AG20443 (cell line): Measurements from ENCODE around the gene CNTN5.
"Not testable (repeated sequence)": the region's sequence is repeated elsewhere in the genome, so short reads cannot be mapped to it uniquely, and the experiment has no call there.

ENCODE experiments used
- DNase-seq: peaks from one replicate; pipeline ENCODE4 v3.0.0; 2012; ENCODE audit warnings: low spot score, mixed read lengths

CNTN5 gene

DNA sequence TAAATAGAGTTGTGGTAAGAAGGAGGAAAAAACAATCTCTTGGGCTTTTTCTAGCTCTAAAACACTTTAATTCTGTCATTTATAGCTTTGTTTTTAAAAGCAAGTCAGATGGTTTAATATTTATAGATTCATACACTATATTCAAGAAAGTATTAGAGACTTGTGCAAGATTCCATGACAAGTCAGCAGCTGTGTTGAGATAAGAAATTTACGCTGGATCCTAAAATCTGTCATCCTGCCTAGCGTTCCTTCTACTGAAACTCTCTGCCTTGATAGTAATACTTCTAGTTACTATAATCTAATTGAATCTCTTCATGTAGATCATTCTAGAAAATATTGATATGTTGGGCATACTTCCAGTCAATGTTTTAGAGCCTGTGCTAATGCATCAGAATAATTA lies 721.8 kb downstream of the CNTN5 start:
- DNase-seq = no peak

DNA sequence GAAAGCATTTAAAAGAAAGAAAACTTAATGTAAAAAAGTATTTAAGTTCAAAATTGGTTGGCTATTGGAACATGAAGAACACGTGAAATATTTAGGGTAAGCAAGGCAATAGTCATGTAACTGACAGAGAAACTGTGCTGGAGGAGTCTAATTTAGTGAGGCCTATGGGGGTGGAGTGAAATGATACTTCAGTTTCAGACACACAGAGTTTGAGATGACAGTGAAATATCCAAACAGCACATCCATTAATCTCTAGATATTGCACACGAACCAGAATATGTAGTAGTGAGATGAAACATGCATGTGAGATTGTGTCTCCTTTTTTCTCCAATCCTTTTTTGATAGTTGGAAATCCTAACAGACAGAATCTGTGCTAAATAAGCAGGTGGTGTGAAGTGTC lies 739.0 kb downstream of the CNTN5 start:
- no peak for DNase-seq

DNA sequence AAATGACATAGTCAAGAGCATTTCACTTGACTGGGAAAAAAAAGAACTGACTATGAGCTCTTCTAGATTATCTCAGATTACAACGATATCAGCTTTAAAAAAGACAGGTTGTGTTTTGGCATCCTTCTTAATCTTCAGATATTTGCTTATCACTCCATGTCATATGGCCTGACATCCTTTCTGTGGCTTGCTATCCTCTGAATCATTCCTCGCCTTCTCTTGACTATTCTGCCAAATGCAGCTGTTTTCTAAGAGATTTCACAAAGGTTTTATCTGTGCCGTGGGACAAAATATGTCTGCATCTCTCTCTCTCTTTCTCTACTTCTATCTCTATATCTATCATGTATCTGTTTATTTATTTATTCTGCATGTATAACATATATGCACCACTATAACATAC lies 746.1 kb downstream of the CNTN5 start:
- DNase-seq = no peak

DNA sequence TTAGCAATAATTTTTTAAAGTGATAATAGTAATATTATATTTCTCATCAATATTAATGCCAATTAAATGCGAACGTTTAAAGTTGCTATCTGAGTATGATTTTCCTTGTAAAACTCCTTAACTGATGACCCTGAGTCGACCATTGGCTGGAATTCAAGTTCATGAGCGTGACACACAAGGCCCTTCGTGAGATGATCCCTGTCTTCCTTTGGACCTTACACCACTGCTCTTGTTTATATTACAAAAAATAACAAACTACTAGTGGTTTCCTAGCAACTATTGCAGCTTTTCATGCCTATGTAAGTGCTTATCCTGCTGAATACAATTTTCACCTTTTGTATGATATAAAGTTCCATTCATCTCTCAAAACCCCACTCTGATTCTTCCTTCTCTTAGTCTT lies 752.9 kb downstream of the CNTN5 start:
- no peak for DNase-seq

DNA sequence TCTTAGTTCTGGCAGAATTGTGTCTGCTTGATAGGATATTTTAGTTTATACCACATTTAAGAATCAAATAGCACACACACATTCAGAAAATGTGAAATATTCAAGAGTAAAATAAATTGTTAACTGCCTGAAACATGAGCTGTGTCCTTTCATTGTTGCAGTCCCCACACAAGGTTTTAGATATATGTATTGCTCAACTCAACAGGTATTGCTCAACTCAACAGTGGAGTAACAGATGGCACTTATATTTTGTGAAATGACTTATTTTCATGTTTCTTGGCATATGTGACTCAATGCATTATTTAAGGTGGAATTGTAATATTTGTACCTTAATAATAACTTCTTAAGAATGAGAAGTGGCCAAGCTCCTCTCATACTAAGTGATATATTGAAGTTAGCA lies 760.3 kb downstream of the CNTN5 start:
- DNase-seq = no peak

DNA sequence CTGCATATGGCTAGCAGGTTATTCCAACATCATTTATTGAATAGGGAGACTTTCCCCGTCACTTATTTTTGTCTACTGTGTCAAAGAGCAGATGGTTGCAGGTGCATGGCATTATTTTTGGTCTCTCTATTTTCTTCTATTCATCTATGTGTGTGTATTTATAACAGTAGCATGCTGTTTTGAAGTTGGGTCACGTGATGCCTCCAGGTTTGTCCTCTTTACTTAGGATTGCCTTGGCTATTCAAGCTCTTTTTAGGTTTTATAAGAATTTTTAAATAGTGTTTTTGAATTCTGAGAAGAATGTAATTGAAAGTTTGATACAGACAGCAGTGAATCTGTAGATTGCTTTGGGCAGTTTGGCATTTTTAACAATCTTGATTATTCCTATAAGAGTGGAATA lies 770.6 kb downstream of the CNTN5 start:
- DNase-seq = no peak

DNA sequence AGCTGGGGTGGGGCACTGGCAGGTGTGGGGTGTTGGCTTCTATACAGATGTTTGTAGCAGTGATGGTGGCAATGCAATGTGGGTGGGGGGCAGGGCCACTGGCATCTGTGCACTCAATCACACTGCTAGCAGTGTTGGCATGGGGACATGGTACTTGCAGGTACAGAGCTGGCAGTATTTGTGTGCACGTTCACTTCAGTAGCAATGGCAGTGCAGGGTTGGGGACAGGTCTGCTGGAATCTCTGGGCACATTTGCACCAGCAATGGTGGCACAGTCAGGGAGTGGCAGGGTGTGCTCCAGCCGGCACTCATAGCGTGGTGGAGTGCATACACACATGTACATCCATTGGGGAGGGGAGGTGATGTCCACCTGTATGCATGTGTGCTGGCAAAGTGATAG lies 775.2 kb downstream of the CNTN5 start:
- DNase-seq = no peak

DNA sequence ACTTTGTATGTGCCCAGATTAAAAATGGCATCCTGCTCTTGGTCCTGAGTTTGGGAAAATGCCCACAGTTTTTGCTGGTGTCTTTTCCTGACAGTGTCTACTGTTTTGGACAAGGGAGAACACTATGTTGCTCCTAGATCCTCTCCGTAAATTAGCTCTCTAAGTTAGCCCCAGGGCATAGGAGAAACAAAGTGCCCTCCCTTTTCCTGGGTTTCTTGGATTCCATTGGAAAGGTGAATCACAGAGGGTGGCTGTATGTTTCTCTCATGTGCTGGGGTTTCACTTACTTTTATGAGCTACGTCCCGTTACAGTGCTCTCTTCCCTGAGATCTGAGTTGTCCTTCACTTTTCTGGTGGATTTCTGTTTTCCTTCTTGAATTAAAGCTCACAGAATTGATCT lies 782.8 kb downstream of the CNTN5 start:
- DNase-seq = no peak

DNA sequence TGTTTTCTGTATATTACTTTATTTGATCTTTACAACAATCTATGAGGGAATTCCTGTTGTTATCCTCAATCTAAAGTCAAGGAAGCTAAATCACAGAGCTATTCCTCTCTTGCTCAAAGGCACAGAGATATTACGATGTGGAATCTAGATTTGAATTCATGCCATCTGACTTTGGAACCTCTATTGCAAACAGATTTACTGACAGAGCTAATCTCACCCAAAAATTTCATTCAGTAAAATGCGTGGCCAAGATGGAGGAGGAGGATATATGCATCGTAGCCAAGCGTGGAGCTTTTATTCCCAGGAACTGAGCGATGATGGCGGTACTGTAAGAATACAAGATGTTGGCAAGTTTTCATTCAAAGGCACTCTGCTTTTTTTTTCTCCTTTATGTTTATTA lies 791.8 kb downstream of the CNTN5 start:
- no peak for DNase-seq

DNA sequence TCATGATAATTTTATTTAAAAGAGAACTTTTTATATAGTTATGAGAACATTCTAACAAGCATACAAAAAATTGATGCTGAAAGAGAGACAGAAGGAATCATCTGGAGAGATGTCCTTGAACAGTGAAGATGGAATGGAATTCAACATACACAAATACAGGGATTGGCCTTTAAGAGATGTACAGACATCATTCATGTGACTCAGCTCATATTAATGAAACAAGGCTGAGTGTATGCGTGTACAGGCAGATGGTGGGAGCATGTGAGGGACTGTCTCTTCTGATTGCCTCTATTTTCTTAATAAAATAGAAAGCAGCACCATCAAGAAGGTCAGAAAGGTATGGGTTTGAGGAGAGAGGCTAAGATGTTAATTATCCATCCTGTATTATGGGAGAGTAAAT lies 793.3 kb downstream of the CNTN5 start:
- no peak for DNase-seq

DNA sequence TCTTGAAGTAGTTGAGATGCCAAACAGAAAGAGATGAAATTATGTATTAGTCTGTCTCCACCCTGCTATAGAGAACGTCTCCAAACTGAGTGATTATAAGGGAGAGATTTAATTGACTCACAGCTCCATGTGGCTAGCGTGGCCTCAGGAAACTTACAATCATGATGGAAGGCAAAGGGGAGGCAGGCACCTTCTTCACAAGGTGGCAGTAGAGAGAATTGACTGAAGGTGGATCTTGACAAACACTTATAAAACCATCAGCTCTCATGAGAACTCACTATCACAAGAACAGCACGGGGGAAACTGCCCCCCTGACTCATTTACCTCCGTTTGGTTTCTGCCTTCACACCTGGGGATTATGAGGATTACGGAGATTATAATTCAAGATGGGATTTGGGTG lies 794.0 kb downstream of the CNTN5 start:
- no peak for DNase-seq

DNA sequence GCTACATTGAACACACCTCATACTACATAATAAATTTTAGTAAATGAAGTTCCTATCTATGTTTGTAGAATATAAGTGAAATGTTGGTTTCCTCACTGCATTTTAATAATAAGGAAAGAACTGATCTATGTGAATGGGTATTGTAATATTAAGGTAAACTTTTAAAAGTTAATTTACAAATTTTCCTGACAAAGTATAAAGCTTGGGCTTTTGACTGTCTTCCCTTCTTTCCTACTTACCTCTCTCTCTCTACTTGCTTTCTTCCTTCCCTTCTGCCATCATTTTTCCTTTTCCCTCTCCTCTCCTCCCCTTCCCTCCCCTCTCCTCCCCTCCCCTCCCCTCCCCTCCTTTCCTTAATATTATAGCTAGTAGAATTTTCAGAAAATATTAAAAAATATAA lies 798.2 kb downstream of the CNTN5 start:
- DNase-seq = no peak

DNA sequence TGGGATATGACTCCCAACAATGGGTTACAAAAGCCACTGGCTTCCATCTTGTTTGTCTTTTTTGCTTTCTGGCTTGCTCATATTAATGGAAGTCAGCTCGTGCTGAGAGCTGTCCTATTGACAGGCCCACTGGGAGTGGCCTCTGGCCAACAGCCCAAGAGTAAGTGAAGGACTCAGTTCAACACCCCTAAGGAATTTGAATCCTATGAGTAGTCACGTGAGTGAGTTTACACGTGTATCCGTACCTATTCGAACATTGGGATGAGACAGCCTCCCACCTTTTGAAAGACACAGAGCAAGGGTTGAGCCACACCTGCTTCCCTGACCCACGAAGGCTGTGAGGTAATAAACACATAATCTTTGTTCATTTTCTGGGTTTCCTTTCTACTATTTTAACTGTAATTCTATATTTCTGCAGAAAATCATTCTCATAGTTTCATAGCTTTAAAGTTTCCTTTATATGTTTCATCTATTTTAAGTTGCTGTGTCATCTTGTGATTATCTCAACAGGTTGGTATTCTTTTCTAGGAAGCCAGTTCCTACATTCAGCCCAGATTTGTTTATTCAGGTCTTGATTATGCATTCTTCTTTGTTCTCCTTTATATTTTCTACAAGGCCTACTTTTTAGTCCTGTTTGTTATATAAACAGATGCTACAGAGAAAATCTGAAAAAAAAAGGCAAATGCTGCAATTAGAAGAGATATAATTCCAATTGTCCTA lies 802.3 kb downstream of the CNTN5 start:
- DNase-seq = no peak

DNA sequence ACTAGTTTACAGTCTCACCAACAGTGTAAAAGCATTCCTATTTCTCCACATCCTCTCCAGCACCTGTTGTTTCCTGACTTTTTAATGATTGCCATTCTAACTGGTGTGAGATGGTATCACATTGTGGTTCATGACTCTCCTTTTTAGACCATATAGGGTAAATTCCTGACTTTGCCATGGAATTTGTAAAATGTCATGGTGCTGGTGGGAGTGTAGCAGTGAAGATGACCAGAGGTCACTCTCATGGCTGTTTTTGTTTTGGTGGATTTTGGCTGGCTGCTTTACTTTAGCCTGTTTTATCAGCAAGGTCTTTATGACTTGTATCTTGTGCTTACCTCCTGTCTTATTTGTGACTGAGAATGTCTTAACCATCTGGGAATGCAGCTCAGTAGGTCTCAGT lies 816.0 kb downstream of the CNTN5 start:
- not testable (repeated sequence) for DNase-seq

DNA sequence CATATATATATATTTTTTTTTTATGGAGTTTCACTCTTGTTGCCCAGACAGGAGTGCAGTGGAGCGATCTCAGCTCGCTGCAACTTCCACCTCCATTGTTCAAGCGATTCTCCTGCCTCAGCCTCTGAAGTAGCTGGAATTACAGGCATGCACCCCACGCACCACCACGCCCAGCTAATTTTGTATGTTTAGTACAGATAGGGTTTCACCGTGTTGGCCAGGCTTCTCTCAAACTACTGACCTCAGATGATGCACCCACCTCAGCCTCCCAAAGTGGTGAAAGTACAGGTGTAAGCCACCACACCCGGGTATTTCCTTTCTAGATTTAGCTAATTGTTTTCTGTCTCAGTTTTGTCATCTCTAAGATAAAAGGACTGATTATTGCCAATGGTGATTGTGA lies 821.1 kb downstream of the CNTN5 start:
- no peak for DNase-seq

DNA sequence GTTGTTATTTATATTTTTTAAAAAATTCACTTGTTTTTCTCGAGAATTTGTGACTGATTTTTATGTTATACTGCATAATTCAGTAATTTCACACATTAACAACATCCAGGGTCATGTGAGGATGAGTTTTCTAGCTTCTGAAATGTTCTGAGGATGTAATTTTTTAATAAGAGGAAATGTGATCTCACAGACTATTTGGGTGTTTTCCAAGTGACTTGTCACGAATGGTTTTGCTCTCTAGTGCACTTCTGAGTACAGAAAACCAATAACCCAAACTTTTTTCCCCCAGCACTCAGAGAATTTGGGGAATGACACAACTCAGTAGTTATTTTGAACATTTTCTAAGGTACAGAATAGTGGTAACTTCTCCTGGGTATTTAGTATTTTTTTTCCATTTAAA lies 845.2 kb downstream of the CNTN5 start:
- DNase-seq = no peak

DNA sequence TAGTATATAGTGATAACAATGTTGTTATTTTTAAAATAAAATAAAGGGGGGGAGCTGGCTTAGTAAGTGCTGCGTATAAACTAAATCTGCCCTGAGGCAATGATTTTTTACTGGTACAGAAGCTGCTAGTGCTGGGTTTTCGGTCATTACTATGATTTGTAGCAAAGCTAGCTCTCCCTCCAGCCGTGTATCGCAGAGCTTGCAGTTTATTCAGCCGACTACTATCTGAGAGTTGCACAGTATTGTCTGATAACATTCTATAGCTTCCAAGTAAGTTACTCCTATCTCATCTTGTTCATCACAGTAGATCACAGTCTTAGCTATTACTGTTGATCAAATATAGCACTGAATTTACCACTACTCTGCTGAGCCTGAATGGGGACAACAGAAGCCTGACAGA lies 860.9 kb downstream of the CNTN5 start:
- no peak for DNase-seq

DNA sequence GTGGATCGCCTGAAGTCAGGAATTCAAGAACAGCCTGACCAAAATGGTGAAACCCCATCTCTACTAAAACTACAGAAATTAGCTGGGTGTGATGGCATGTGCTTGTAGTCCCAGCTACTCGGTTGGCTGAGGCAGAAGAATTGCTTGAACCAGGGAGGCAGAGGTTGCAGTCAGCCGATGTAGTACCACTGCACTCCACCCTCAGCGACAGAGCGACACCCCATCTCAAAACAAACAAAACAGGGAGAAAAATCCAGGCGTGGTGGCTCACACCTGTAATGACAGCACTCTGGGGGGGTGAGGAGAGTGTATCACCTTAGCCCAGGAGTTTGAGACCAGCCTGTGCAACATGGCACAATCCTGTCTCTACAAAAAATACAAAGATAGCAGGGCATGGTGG lies 864.0 kb downstream of the CNTN5 start:
- no peak for DNase-seq

DNA sequence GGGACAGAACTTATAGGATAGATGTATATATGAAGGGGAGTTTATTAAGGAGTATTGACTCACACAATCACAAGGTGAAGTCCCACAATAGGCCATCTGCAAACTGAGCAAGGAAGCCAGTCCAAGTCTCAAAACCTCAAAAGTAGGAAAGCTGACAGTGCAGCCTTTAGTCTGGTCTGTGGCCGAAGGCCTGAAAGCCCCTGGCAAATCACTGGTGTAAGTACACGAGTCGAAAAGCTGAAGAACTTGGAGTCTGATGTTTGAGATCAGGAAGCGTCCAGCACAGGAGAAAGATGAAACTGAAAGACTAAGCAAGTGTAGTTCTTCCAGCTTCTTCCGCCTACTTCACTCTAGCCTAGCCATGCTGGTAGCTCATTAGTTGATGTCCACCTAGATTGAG lies 866.7 kb downstream of the CNTN5 start:
- DNase-seq = no peak

DNA sequence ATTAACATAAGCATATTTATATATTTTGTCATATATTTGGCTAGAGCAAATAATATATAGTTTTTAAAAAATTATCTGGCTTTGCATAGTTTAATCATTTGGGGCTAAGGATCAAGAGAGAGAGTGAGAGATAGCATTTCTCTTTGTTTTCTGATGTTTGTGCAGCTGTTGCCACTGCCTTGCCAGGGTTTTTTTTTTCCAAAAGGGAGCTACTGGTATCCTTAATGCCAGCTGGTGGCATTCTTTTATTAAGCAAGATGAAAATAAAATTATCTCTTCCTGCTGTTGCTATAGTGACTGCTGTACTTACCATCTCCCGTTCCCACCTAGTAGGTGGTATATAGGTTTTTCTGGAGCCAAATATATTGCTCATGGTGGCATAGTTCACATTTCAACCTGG lies 873.1 kb downstream of the CNTN5 start:
- no peak for DNase-seq

DNA sequence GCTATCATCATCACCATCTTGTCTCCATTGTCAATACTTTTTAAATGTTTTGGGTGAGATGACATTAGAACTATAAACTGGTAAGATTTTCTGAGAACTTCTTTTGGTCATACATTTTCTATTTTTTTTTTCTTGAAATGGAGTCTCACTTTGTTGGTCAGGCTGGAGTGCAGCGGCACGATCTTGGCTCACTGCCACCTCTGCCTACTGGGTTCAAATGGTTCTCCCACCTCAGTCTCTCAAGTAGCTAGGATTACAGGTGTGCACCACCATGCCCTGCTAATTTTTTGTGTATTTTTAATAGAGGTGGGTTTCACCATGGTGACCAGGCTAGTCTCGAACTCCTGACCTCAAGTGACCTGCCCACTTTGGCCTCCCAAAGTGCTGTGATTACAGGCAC lies 880.4 kb downstream of the CNTN5 start:
- DNase-seq = no peak

DNA sequence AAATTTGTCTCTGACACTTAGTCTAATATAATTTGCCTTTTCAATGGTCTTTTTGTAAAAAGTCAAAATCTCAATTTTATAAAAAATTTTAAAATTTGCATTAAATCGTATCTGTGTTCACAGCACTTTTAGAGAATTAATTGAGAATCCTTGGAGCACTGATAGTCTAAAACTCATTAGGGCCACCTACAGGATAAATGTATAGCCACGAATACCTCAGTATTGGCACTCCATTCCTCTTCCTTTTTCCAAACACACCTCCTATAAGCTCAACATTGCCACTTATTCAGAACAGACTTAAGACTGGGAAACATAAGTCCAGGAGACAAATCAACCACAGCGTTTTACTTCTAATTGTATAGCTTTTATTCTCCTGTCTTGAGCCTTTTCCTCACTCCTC lies 890.4 kb downstream of the CNTN5 start:
- no peak for DNase-seq

DNA sequence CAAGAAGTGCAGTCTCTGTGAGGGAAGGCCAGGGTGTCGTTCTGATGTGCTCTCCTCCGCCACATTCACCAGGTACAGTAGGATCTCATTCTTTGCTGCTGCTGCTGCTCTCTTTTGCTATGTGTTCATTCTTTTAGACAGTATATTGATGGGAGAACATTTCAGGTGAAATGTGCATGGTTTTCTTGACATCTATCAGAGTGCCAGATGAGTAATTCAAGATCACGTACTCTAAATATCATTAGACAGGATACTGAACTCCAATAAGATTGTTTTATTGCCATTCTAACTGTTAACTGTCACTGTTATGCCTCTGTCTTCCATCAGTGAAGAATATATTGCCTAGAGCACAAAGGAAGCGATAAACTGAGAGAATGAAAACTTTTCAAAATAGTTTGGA lies 895.3 kb downstream of the CNTN5 start:
- DNase-seq = no peak

DNA sequence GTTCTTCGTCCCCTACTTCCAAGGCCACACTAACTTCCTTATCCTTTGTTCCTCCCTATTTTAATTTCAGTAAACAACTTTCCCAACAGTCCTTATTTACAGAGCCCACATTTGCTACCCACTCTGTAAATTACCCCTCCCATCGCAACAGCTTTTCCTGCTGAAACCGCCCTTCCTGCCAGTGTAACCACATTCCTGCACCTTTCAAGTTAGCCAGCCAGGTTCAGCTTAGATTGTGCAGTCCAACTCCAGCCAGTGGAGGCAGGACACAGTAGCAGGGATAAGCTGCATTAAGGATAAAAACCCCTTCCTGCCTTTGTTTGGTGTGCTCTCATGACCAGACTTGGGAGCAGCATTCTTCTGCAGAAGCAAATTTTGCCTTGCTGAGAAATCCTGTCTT lies 898.0 kb downstream of the CNTN5 start:
- no peak for DNase-seq

DNA sequence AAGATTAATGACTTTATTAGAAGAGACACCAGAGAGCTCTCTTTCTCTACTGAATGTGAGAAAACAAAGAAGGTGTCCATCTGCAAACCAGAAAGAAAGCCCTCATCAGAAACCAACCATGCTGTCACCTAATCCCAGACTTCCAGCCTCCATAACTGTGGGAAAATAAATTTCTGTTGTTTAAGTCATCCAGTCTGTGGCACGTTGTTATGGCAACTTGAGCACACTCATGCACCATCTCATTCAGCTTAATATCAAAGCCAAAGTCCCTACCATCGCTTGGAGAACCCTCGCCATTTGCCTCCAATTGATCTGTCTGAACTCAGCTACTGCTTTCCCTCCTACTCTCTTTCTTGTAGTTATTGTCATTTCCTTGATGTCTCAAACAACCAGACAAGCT lies 900.2 kb downstream of the CNTN5 start:
- no peak for DNase-seq
